OCI-M1 (cell line): ENCODE measurements around the gene PDE4D.
"Not testable (repeated sequence)": the region's sequence is repeated elsewhere in the genome, so short reads cannot be mapped to it uniquely, and the experiment has no call there.

Experiments used
- DNase-seq: peaks from one replicate; lab custom pipeline; 2025; lab: John Stamatoyannopoulos, UW

Gene PDE4D

GRCh38 chr5:59001716-59002115 lies 891.8 kb downstream of the PDE4D start:
- DNase-seq: no peak

- DNase-seq: no peak
These were observed 892.4 kb downstream of the PDE4D start for GRCh38 chr5:59001154-59001553.

DNA sequence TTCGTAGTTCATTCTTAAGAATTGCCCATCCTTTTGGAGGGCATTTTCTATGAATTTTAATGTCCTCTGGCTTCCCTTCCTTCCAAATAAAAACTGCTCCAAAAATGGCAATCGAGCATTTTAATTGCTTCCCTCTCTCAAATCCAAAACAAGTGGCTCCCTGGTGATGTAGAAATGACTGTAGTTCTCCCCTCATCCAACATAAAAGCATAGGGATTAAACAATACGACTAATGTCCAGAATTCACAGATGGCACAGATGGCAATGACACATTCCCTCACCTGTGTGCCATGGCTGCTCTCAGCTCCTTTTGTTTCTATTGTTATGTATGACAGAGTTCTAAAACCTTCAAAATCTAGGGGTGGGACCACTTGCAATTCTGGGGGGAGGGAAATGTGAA lies 893.3 kb downstream of the PDE4D start:
- DNase-seq: no peak

DNA sequence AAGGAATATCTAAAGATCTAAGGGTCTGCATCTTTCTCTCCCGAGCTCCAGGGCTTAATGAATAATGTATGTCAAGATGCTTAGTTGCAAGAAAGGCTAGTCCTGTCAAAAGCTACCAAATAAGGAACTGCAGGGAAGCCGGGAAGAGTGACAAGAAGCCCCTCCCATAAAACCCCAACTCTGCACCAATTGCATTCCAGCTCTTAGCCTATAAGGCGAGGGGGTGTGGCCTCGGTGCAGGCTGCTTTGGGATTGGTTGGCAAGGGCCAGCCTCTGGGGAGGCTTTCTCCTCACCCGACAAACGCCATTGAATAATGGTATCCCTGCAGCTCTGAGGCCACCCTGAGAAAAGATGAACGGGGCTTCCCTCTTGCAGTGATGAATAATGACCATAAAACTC lies 893.7 kb downstream of the PDE4D start:
- peak; percentile 58 for DNase-seq

DNA sequence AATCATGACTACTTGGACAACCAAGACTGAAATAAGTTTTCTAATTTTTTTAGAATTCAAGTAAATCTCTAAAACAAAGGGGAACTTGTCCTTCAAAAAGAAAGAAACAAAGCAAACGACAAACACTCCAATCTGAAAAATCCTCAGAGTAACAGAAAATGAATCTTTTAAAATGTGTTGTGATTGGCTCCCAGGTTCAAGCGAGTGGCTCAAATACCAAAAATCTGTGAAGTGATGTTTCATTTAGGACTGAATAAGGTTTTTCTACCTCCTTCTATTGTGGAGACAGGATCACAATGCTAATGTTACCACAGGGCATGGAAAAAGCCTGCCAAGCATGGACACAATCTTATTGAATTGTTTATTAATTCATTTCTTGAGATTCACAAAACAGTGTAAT lies 895.0 kb downstream of the PDE4D start:
- DNase-seq: no peak

DNA sequence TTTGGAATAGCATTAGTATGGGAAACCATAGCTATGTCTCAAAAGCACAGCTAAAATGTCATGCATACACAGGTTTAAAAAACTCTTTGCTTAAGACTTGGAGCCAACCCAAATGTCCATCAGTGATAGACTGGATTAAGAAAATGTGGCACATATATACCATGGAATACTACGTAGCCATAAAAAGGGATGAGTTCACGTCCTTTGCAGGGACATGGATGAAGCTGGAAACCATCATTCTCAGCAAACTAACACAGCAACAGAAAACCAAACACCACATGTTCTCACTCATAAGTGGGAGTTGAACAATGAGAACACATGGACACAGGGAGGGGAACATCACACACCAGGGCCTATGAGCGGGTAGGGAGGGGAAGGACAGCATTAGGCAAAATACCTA lies 897.7 kb downstream of the PDE4D start:
- DNase-seq: not testable (repeated sequence)

DNA sequence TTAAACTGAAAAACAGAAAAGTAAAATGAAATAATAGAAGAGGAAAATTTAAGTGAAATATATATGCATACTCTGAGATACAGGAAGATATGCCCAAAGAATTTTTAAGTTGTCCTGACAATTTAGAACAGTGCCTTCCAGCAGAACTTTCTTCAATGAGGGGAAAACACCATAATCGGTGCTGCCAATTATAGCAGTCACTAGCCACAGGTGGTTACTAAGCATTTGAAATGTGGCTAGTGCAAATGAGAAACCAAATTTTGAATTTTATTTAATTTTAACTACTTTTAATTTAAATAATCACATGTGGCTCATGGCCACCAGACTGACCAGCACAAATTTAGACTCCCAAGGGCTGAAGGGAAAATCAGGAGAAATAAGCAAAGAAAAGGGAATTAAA lies 900.1 kb downstream of the PDE4D start:
- DNase-seq: no peak

DNA sequence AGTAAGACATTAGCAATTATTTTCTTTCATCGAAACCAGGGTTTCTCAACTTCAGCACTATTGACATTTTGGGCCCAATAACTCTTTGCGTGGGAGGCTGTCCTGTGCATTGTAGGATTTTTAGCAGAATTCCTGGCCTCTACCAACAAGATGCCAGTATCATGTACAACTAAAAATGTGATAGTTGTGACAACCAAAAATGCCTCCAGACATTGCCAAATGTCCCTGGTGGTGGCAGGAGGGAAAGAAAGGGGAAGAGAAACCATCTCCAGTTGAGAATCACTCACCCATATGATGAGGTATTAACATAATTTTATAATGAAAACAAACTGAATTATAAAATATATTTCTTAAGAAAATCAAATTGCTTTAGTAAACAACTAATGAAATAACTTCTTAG lies 904.6 kb downstream of the PDE4D start:
- no peak for DNase-seq

DNA sequence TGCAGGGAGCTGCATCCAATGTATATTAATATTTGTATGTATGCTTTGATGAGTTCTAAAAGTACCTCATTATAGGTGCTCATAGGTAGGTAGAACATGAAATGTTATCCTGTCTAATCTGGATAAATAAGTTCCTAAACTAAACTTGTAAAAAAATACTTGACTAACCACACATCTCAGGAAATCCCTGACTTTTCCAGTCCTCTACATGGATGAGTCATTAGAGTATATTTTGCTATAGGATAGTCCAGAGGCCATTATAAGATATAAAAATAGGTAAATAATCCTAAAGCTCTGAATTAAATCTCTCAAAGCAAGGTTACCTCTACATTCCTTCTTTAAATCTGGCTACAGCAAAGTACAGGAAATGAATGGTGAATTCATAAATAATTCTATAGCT lies 906.3 kb downstream of the PDE4D start:
- no peak for DNase-seq

DNA sequence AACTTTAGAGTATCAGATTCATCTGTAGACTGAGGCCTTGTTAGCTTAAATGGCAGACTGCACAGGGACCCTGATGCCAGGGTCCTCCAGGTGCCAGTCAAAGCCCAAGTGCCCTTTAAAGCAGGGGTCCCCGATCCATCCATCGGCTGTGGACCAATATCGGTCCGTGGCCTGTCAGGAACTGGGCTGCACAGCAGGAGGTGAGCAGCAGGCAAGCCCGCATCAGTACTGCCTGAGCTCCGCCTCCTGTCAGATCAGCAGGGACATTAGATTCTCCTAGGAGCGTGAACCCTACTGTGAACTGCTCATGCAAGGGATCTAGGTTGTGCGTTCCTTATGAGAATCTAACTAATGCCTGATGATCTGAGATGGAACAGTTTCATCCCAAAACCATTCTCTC lies 907.2 kb downstream of the PDE4D start:
- DNase-seq: no peak

- no peak for DNase-seq
These were observed 907.8 kb downstream of the PDE4D start for GRCh38 chr5:58985759-58986158.

DNA sequence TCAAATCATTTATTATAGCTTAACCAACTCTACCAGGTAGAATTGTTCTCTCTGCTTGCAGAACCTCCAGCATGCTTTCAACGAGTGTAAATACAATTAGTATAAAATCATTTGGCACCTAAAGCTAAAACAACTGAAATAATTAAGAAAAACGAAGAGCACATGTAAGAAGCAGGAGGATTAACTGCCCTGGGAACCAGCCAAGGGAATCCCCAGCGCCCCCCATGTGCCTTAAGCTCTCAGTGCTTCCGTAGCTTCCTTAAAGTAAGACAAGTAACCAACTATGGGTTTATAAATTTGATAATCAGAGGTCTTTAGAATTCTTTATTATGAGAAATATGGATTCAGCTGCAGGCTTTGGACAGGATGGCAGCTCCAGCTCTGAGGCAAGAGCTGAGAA lies 908.2 kb downstream of the PDE4D start:
- DNase-seq: no peak

GRCh38 chr5:58983526-58984452 lies 909.7 kb downstream of the PDE4D start:
- DNase-seq: no peak

DNA sequence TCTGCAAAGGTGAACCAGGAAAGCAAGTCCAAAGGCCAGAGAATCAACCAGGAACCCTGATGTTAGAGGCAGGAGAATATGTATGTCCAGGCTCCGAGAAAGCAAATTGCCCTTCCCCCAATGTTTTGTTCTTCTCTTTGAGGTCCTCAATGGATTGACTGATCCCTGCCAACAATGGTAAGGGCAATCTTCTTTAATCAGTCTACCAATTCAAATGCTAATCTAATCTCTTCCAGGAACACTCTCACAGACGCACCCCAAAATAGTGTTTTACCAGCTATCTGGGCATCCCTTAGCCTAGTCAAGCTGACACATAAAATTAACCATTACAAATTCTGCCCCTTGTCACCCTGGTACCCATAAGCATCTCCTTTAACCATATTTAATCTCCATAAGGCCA lies 912.6 kb downstream of the PDE4D start:
- DNase-seq: no peak

- no peak for DNase-seq
These were observed 914.4 kb downstream of the PDE4D start for GRCh38 chr5:58979090-58979489.

DNA sequence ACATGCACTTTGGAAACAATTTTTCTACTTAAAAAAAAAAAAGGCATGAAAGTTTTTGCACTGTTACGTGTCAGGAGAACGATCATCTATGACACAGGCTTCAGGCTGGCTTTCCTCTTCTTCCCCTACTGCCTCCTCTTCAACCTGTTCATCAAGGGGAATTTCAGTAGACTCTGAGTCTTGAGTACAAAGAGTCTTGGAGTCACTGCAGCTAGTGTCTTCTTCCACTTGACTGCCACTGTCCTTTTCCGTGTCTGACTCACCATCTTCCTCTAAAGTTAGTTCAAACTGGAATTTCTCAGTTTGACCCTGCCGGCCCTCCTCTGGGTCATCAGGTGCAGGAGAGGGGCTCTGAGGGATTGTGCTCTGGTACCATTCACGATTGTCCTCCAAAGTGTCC lies 918.9 kb downstream of the PDE4D start:
- no peak for DNase-seq

DNA sequence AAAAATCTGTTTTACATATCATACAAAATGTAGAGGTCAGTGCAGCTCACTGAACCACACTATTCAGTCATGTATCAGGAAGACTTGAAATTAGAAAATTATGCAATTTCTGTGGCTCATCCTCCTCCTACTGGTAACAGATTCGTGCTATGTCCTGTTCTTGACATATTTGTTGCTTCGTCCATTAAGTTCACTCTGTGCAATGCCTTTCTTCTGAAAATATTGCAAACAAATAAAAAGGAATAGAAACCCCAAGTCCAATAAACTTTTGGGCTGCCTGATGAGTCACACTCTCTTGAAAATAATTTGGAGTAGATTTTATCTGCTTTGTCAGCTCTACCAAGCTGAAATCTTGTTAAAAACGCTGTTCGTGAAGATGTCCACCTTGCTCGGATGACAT lies 919.4 kb downstream of the PDE4D start:
- DNase-seq: no peak

DNA sequence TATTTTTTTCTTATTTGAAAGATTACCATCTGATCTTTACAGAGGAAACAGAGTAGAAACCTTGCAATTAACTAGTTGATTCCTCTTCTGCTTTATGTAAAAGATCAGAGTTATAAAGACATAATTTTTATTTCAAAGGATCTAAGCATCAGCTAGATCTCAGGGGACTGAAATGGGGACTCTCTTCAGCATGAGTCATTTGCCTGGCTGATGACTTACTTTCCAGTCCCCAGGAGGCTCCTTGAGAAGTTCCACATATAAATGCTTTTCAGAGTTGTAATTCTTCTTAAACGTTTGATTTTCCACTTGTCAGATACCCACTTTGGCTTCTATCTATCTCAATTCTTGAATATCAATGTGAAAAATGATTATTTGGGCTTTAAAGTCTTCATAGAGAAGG lies 921.2 kb downstream of the PDE4D start:
- DNase-seq: no peak

- DNase-seq: no peak
These were observed 922.8 kb downstream of the PDE4D start for GRCh38 chr5:58970766-58971165.

DNA sequence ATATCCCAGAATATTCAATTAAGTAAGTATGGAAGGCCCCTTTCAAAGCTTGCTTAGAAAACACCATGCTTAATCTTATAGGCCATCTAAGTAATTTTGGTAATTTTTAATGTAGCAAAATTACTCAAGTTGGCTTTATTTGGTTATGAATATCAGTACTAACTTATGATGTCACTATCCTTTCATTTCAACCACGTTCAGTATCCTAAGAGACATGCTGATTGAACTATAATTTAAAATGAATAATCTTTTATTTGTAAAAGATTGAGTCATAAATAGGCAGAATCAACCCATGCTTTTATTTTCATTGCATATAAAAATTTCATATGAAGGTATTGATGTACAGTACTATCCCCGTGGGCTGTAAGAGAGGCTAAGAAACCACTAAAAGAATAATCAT lies 923.7 kb downstream of the PDE4D start:
- DNase-seq: no peak

GRCh38 chr5:58969253-58969652 lies 924.3 kb downstream of the PDE4D start:
- DNase-seq: no peak

DNA sequence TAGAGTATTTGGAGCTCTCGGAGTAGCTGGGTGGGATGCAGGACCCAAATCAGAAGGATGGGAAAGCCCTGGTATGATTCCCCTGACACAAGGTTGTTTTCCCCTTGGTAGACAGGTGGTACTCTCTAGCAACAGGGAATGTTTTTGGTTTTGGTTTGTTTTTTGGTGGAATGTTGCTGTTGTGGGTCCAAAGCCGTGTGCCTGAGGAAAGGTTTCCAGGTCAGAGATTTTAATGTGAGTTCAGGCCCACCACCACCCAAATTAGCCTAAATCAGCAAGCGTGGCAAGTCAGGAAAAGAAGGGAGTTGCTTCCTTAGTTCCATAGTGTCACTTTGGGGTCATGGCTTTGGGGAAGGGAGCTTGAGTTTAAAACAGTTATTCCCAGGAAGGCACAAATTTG lies 925.2 kb downstream of the PDE4D start:
- DNase-seq: no peak

DNA sequence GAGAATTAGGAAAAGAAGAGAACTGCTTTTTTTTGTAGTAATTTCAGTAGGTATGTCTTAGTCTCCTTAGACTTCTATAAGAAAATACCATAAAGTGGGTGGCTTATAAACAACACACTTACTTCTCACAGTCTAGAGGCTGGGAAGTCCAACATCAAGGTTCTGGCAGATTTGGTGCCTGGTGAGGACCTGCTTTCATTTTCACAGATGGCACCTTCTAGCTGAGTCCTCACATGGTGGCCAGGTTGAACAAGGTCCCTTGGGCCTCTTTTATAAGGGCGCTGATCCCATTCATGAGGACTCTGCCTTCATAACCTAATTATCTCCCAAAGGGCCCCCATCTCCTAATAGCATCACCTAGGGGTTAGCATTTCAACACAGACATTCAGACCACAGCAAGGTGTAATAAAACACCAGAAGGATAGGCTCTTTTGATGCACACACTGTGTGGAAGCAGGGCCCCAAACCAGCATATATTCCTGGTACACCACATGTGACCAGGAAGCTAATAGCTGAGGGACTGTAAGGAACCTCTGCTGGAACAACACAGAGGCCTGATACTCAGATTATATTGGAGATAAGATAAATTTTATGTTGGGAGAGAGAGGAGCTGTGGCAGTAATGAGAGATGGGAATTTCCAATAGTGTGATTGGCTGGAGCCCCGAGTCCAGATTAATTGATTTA lies 925.8 kb downstream of the PDE4D start:
- no peak for DNase-seq
